ENCODE results near the gene SRP68. TPM values are rescaled to one million over a fixed set of nuclear protein-coding genes. Genes with fewer than 3 reads are reported as not detected.

Gene SRP68
- total RNA-seq, 1 experiment from 2014 or later = 90.7 TPM

GRCh38 chr17:76008630-76009425 is 63.5 kb downstream of the SRP68 start (continued):
- no peak for TF ChIP-seq FOXP4 (CRISPR knock-in tag; IDR thresholded peaks at IDR 0.05)

DNA sequence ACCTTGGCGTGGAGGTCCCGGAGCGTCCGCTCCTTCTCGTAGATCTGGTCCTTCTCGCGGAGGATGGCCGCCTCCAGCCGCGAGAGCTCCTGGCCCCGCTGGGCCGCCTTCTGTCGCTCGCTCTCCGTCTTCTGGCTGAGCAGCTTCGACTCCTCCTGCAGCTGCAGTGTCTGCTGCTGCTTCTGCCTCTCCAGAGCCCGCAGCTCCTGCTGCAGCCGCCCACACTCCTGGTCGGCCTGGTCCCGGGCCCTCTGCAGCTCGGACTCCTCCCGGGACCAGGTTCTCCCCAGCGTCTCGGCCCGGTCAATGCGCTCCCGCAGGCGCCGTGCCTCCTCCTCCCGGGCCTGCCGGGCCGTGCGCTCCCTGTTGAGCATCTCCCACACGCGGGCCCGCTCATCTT is 64.1 kb downstream of the SRP68 start:
- no peak for DNase-seq (ENCODE audit: low spot score)
- Mint-ChIP-seq H3K36me3 (no peaks in the 10 kb centered on the region), H3K27ac (no peak overlapping the region), H3K27me3 (ENCODE audit: low read depth) (no peaks in the 10 kb centered on the region), H3K4me3 (no peak overlapping the region), H3K9me3 (peaks cover 6% of the 10 kb centered on the region; the same call in 1 of the 2 replicates), H3K4me1 (no peaks in the 10 kb centered on the region)
- CTCF ChIA-PET = interaction anchor here (0.6 to 7.6 kb wide), 14 partner anchors 9 to 937 kb away, joined by 3 to 112 read pairs (median 4); partner anchors contain the start of genes CDK3, MRPL38 and TRIM47
- no peak for TF ChIP-seq ATF1 (CRISPR knock-in tag; IDR thresholded peaks at IDR 0.05)
- no peak for TF ChIP-seq ZMAT4 (CRISPR knock-in tag; IDR thresholded peaks at IDR 0.05)
- TF ChIP-seq ZNF396 (CRISPR knock-in tag; IDR thresholded peaks at IDR 0.05; ENCODE audit: borderline replicate concordance) = no peak
- TF ChIP-seq SMAD4 (CRISPR knock-in tag; IDR thresholded peaks at IDR 0.05) = no peak
- TF ChIP-seq, protein P1, sequence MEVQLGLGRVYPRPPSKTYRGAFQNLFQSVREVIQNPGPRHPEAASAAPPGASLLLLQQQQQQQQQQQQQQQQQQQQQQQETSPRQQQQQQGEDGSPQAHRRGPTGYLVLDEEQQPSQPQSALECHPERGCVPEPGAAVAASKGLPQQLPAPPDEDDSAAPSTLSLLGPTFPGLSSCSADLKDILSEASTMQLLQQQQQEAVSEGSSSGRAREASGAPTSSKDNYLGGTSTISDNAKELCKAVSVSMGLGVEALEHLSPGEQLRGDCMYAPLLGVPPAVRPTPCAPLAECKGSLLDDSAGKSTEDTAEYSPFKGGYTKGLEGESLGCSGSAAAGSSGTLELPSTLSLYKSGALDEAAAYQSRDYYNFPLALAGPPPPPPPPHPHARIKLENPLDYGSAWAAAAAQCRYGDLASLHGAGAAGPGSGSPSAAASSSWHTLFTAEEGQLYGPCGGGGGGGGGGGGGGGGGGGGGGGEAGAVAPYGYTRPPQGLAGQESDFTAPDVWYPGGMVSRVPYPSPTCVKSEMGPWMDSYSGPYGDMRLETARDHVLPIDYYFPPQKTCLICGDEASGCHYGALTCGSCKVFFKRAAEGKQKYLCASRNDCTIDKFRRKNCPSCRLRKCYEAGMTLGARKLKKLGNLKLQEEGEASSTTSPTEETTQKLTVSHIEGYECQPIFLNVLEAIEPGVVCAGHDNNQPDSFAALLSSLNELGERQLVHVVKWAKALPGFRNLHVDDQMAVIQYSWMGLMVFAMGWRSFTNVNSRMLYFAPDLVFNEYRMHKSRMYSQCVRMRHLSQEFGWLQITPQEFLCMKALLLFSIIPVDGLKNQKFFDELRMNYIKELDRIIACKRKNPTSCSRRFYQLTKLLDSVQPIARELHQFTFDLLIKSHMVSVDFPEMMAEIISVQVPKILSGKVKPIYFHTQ (CRISPR knock-in tag; IDR thresholded peaks at IDR 0.05) = no peak
- TF ChIP-seq GTF2I (CRISPR knock-in tag; conservative IDR thresholded peaks at IDR 0.05) = no peak
- TF ChIP-seq MXD4 (CRISPR knock-in tag; IDR thresholded peaks at IDR 0.05; ENCODE audit: borderline replicate concordance) = no peak
- TF ChIP-seq, protein P2, sequence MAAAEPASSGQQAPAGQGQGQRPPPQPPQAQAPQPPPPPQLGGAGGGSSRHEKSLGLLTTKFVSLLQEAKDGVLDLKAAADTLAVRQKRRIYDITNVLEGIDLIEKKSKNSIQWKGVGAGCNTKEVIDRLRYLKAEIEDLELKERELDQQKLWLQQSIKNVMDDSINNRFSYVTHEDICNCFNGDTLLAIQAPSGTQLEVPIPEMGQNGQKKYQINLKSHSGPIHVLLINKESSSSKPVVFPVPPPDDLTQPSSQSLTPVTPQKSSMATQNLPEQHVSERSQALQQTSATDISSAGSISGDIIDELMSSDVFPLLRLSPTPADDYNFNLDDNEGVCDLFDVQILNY (CRISPR knock-in tag; IDR thresholded peaks at IDR 0.05) = no peak
- no peak for TF ChIP-seq CREB1 (CRISPR knock-in tag; IDR thresholded peaks at IDR 0.05)
- TF ChIP-seq TCF7 (CRISPR knock-in tag; IDR thresholded peaks at IDR 0.05; ENCODE audit: low read depth) = no peak
- TF ChIP-seq PRDM15 (CRISPR knock-in tag; IDR thresholded peaks at IDR 0.05) = no peak
- TF ChIP-seq FOXK1 (CRISPR knock-in tag; IDR thresholded peaks at IDR 0.05) = no peak
- POLR2A ChIA-PET = no interaction called here
- ATAC-seq = no peak
